B cell (primary cell): ENCODE measurements around the gene CNGA2.

Experiments used
- CTCF ChIP-seq: fragments of 200-600 bp; IDR thresholded peaks from one replicate; pipeline ENCODE4 v1.8.0; 2022; ENCODE audit warnings: antibody characterized with exemption, mild to moderate bottlenecking
- EZH2 ChIP-seq: IDR thresholded peaks from 2 replicates; pipeline ENCODE4 v1.6.1; 2012; ENCODE audit warnings: borderline replicate concordance, low read depth, mild to moderate bottlenecking, moderate library complexity, low read length; ENCODE audit not compliant: insufficient read depth, poor library complexity, severe bottlenecking

DNA sequence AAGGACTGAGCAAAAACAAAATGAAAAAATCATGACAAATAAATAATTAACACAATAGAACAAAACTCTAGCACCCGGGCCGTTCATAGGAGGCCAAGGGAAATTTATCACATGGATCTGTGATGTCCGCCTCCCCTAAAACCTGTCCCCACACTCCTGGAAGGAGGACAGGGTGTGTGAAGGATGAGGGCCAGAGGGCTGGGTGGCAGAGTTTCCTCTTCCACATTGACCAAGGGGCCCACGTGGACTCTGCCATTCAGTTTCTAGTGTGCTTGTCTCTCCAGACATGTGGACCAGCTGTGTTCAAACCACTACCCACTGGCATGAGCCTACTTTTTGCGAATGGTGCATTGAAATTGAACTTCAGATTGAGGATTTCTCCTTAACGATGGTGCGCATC is 33.0 kb upstream of the CNGA2 start:
- TF ChIP-seq CTCF (no peak), EZH2 (no peak)
